ENCODE results near the gene SLC12A2.

Gene SLC12A2

DNA sequence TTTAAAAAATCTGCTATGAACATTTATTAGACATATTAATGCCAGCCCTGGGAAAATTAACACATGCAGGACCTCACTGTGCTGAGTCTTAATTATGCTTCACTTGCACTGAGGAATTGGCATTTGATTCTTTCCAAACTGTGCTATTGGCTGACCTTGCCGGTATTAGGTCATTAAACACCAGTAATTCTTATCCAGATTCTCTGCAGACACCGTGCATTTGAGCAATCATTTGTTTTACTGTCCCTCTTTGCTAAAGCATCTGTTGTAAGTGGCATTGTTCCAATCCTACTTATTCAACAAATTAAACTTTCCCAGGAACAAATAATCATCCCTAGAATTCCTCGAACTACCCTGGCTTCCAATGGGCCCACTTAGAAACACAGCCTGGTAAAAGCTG lies 145.0 kb downstream of the SLC12A2 start:
- peak; percentile 65 for DNase-seq

- no peak for DNase-seq
Observed at GRCh38 chr5:128234928-128235641, 151.5 kb downstream of the SLC12A2 start.

GRCh38 chr5:128236334-128236733 lies 152.8 kb downstream of the SLC12A2 start:
- DNase-seq, result no peak

- DNase-seq, result no peak
Observed at GRCh38 chr5:128237000-128237399, 153.4 kb downstream of the SLC12A2 start.

GRCh38 chr5:128237546-128237945 lies 154.0 kb downstream of the SLC12A2 start:
- peak; percentile 55 for DNase-seq
